HG02885 (cell line): ENCODE measurements around the gene LCE1B.

ENCODE experiments used
- ATAC-seq: cut with Tn5 transposase; IDR thresholded peaks from one replicate; pipeline ENCODE4 v1.9.1; 2021; ENCODE audit warnings: mild to moderate bottlenecking; ENCODE audit not compliant: unreplicated experiment, poor library complexity

LCE1B gene

GRCh38 chr1:152859696-152860095 is 47.9 kb downstream of the LCE1B start, which contains the start of gene LCE7A:
Gene LCE7A (plus strand): TSS chr1:152859996. CDS start chr1:152860698, 702 bp downstream.
- no peak for ATAC-seq

GRCh38 chr1:152860129-152860528 is 48.4 kb downstream of the LCE1B start:
- no peak for ATAC-seq

- ATAC-seq = no peak
Observed at GRCh38 chr1:152861374-152861773, 49.6 kb downstream of the LCE1B start.
